GM18867 (cell line): Measurements from ENCODE around the gene SLC26A9.

ENCODE experiments used
- ATAC-seq: cut with Tn5 transposase; IDR thresholded peaks from one replicate; pipeline ENCODE4 v1.9.1; 2021; ENCODE audit warnings: mild to moderate bottlenecking, moderate library complexity; ENCODE audit not compliant: unreplicated experiment

The SLC26A9 gene

DNA sequence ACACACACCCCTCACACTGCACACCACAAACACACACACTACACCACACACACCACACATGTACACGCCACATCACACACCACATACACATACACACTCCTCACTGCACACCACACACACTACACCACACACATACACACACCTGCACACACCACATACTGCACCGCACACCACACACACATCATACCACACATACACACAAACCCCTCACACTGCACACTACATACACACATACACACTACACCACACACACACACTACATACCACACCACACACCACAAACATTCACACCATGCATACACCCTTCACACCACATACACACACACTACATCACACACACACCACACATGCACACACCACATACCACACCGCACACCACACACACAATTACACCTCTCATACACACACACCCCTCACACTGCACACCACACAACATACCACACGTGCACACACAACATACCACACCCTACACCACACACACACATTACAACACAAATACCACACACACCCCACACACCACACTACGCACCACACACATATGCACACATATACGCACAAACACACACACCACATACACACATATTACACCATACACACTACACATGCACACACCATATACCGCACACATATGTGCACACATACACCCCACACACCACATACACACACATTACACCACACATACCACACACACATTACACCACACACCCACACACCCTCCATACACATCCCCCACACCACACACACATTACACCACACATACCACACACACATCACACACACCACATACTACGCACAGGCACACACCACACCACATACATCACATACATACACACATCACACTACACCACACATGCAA, 30.3 kb upstream of the SLC26A9 start:
- ATAC-seq: no peak

GRCh38 chr1:205972491-205973168, 29.4 kb upstream of the SLC26A9 start:
- no peak for ATAC-seq

- ATAC-seq: no peak
Measured at GRCh38 chr1:205972081-205972480, 28.8 kb upstream of the SLC26A9 start.

DNA sequence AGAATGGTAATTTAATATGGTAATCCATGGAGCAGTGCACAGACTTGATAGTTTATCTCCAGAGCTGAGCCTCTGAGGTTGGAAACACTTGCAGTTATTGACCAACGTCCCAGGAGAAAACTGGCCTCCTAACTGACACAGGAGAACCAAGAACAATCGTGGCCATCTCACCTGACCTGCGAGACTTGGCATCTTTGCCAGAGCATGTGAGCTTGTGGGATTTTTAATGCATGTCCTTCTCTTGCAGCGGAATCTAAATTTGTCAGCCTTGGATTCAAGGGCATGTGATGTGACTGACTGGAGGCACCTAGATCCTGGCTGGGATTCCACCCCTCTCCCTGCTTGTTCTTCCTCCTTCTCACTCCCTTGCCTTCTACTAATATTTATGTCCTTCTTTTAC, 27.8 kb upstream of the SLC26A9 start:
- ATAC-seq: no peak

GRCh38 chr1:205970486-205970885, 27.2 kb upstream of the SLC26A9 start:
- ATAC-seq: no peak

DNA sequence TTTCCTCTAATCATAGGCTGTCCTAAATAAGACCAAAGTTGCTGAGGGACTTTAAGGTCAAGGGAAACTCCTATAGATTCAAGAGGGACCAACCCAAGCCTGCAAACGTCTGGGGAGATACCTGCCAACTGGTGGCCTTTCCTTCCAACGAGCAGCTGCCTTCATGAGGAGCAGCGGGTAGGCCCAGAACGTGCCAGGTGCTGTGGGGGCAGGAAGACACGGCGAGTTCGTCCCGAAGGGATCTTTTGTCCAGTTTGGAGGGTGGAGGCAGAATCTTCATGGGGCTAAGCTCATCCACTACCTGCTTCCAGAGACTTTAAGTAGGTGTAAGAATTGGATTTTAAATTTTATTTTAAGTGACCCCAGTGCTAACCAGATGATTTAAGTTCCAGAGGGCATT, 26.0 kb upstream of the SLC26A9 start:
- no peak for ATAC-seq

- no peak for ATAC-seq
Measured at GRCh38 chr1:205967554-205968335, 24.5 kb upstream of the SLC26A9 start.

DNA sequence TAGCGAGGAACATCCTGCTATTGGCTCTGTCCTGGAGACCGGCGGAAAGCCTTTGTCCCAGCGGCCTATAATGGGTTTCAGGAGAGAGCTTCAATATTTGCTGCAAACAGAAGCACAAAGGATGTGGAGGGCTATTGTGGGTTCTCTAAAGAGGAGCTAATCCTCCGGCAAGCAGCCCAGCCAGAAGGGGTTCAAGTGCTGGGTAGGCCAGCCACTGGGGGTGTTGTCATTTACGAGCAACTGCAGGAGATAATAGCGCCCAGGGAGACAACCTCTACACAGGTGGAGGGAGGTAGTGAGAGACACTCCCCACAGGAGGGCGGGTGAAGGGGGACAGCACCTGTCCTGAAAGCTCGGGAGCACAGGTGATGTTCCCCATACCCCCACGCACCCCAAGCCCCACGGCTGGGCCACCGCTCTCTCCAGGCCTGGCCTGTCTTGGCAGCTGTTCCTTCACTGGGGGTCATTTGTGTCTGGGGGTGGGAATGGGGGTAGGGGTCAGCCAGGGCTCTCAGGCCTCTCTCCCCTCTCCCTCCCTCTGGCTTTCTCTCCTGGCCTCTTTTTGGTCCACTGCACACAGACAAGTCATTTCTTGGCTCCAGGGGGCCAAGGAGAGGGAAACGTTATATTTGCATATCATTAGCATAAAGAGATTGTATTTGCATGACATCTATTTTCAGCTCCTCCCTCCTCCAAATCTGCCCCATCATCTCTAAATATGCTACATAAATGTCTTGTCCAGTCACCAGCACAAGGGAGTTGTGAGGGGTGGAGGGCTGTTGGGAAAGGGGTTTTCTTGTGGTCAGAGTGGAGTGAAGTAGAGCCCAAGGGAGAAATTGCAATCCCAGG, 22.0 kb upstream of the SLC26A9 start:
- ATAC-seq: no peak

- ATAC-seq: no peak
Measured at GRCh38 chr1:205963352-205964155, 20.3 kb upstream of the SLC26A9 start.

- no peak for ATAC-seq
Measured at GRCh38 chr1:205962821-205963221, 19.6 kb upstream of the SLC26A9 start.

DNA sequence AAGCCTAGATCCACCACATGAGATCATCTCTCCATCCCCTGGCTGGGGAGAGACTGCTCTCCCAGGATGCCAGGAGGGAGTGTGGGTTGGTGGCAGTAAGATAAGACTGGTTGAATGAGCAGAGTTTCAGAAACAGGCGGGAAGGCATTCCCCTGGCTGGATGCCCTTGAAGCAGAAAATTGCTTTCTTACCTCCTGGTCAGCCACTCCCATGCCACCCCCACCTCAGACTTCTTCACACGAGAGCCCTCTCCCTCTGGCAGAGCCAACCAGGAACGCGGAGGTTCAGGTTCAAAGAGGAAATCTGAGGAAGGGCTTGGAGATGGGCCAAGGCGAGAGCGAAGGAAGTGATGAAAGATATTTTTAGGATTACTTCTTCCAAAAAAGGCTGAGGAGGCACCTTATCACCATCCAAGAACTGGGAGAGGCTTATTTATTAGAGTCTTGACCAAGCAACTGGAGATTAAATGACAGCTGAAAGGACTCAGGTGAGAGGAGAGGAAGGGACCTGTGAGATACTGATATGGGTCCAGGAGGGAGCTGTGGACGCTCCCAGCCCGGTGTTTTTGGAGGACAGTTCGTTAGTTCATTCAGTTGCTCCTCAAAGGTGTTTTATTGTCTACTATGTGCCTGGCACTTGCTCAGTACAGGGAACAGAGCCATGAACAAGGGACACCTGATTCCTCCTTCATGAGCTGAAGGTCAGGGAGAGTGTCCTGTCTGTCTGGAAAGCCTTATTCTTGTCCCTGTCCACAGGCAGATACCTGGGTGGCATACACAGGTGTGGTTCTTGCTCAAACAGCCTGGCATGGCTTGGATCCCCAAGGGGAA, 18.9 kb upstream of the SLC26A9 start:
- ATAC-seq: no peak

DNA sequence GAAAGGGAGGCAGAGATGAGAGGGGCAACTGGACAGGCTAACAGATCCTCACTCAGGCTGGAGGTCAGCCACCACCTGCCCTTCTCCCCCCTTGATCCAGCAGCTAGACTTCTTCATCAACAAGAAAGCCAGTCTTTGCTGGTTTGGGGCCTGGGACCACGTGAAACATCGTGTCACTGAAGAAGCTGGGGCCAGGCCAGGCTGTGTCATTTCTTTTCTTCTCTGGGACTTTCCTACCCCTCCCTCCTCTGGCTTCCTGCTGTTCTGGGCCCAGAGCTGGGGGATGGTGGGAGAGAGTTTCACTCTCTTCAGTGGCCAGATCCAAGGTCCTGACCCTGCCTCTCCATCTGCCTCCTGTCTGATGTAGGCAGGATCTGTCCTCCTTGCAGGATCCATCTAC, 18.1 kb upstream of the SLC26A9 start:
- ATAC-seq: no peak

- ATAC-seq: no peak
Measured at GRCh38 chr1:205959789-205960188, 16.5 kb upstream of the SLC26A9 start.

GRCh38 chr1:205955499-205955898, 12.2 kb upstream of the SLC26A9 start:
- no peak for ATAC-seq

GRCh38 chr1:205954819-205955404, 11.7 kb upstream of the SLC26A9 start:
- ATAC-seq: no peak

DNA sequence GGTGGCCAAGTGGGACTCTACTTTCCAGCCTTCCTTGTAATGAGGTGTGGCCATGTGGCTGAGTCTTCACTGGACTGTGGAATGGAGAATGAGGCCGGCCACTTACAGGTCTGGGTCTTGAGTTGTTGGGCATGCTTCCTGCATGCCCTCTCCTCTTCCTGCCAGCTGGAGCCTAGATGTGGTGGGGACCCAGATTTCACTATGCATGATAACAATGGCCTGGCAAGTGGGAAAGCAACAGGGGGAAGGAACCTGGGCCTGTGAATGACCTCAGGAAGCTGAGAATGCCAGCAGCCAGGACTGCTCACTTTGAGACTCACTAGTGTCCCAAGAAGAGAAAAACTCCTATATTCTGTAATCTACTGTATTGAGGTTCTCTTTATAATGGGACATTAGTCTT, 8.5 kb upstream of the SLC26A9 start:
- no peak for ATAC-seq

- no peak for ATAC-seq
Measured at GRCh38 chr1:205950826-205951549, 7.7 kb upstream of the SLC26A9 start.

- ATAC-seq: no peak
Measured at GRCh38 chr1:205950280-205950679, 7.0 kb upstream of the SLC26A9 start.
